Panc1 (cell line): ENCODE measurements around the gene KCNAB1. TPM values are rescaled to one million over a fixed set of nuclear protein-coding genes. Genes with fewer than 3 reads are reported as not detected.
"Not testable (repeated sequence)": the region's sequence is repeated elsewhere in the genome, so short reads cannot be mapped to it uniquely, and the experiment has no call there.

ENCODE experiments used
- ATAC-seq: fragments of 200-7000 bp; cut with Tn5 transposase; 2 replicates; pipeline ENCODE4 v1.9.1; 2020; ENCODE audit warnings: mild to moderate bottlenecking, moderate library complexity
- BruUV-seq: library from RNA; stranded (reverse); fragments of 400-500 nt; replicated peaks from 2 replicates; lab custom pipeline; 2021; lab: Mats Ljungman, UMichigan
- CTCF ChIA-PET: fragments of 300-600 bp; sonication (Branson Sonifier 250); formaldehyde crosslinking; loops from one replicate; lab custom pipeline; 2022; ENCODE audit warnings: antibody characterized with exemption; lab: Charles Lee
- POLR2A ChIA-PET: fragments of 300-600 bp; sonication (Branson Sonifier 250); formaldehyde crosslinking; loops from one replicate; lab custom pipeline; 2022; ENCODE audit warnings: antibody characterized with exemption; lab: Charles Lee
- DNase-seq: peaks from one replicate; pipeline ENCODE4 v3.0.0-alpha.2; 2010; ENCODE audit warnings: low read depth, low spot score
- H3K27ac ChIP-seq: 2 replicates; pipeline ENCODE4 v1.5.1; 2011; ENCODE audit warnings: mild to moderate bottlenecking, low read length, inconsistent platforms
- H3K27me3 ChIP-seq: fragments of 200-500 bp; sonication (Bioruptor generic); 2 replicates; pipeline ENCODE4 v1.6.0; 2014; ENCODE audit warnings: low read length, inconsistent platforms; ENCODE audit not compliant: control insufficient read depth, insufficient read depth
- H3K36me3 ChIP-seq: fragments of 200-500 bp; sonication (Bioruptor generic); 2 replicates; pipeline ENCODE4 v1.5.1; 2014; ENCODE audit warnings: inconsistent platforms, mild to moderate bottlenecking, low read length, moderate library complexity; ENCODE audit not compliant: control insufficient read depth, insufficient read depth
- H3K4me1 ChIP-seq: 2 replicates; pipeline ENCODE4 v1.5.1; 2011; ENCODE audit warnings: inconsistent platforms, mild to moderate bottlenecking, low read length, moderate library complexity; ENCODE audit not compliant: control insufficient read depth, insufficient read depth
- H3K4me3 ChIP-seq, 2 experiments: 2 replicates each; pipeline ENCODE4 v1.5.1; 2011 to 2012; ENCODE audit warnings: low read depth in 2 of 2, low read length in 2 of 2, mild to moderate bottlenecking in 2 of 2, inconsistent platforms in 1 of 2, moderate library complexity in 1 of 2
- H3K9me3 ChIP-seq: fragments of 200-500 bp; sonication (Bioruptor generic); 2 replicates; pipeline ENCODE4 v1.5.1; 2014; ENCODE audit warnings: low read depth, mild to moderate bottlenecking, inconsistent platforms, low read length, moderate library complexity; ENCODE audit not compliant: control insufficient read depth, insufficient read depth
- POLR2AphosphoS5 ChIP-seq: IDR thresholded peaks from 2 replicates; pipeline ENCODE4 v1.6.1; 2012; ENCODE audit warnings: mild to moderate bottlenecking, low read depth, low read length, moderate library complexity
- SIN3A ChIP-seq: IDR thresholded peaks from 2 replicates; pipeline ENCODE4 v1.6.1; 2012; ENCODE audit warnings: low read depth, mild to moderate bottlenecking, low read length, moderate library complexity, borderline replicate concordance; ENCODE audit not compliant: insufficient read depth
- TCF7L2 ChIP-seq: IDR thresholded peaks from 2 replicates; pipeline ENCODE4 v1.6.1; 2011; ENCODE audit warnings: mild to moderate bottlenecking, low read depth, low read length, inconsistent platforms
- in situ Hi-C: cut with HindIII; loops from 2 replicates; pipeline ENCODE4 v1.10.0; 2016; ENCODE audit warnings: low sequenced_read_pairs, low pct_unique_long_range_greater_than_20kb
- intact Hi-C: fragments of 100-400 bp; cut with micrococcal nuclease; formaldehyde crosslinking; loops from one replicate; pipeline ENCODE4 v1.10.0; 2022; ENCODE audit not compliant: unreplicated experiment
- total RNA-seq: library from RNA; stranded (reverse); gene quantifications from one replicate; pipeline ENCODE4 v1.2.1, GENCODE V29; 2021; ENCODE audit not compliant: unreplicated experiment
- TF ChIP-seq, protein P1 (sequence below), 2 experiments: IDR thresholded peaks; 2 replicates each; pipeline ENCODE4 v1.6.1; 2011 to 2012; ENCODE audit warnings: low read depth in 2 of 2, control low read depth in 1 of 2, low read length in 1 of 2, mild to moderate bottlenecking in 1 of 2, moderate library complexity in 1 of 2; ENCODE audit not compliant: insufficient read depth in 1 of 2
- TF ChIP-seq, protein P2 (sequence below): fragments of 450-650 bp; IDR thresholded peaks from 2 replicates; pipeline ENCODE4 v1.5.1; 2017; ENCODE audit warnings: mild to moderate bottlenecking

KCNAB1 gene
- total RNA-seq, 1 experiment from 2014 or later = not detected

DNA sequence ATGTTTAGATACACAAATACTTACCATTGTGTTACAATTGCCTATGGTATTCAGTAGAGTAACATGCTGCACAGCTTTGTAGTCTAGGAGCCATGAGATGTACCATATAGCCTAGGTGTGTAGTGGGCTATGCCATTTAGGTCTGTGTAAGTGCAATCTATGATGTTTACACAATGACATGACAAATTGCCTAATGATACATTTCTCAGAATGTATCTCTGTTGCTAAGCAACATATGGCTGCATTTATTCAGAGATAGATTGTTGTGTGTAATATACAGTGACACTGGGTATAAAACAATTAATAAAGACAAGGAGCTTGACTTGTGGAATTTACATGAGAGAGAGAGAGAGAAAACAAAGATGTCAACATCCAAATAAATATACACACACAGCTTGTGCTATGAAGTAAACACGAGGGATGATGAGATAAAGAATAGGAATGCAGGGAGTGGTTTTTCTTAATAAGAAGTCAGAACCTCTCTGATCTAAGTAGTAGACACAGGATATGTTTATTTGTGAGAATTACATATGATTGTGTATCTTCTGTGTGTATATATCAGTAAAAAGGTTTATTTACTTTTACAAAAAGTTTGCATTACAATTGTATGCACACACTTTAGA lies 110.0 kb downstream of the KCNAB1 start:
- TF ChIP-seq POLR2AphosphoS5 (no peak), TCF7L2 (no peak), SIN3A (no peak)
- TF ChIP-seq, protein P1, sequence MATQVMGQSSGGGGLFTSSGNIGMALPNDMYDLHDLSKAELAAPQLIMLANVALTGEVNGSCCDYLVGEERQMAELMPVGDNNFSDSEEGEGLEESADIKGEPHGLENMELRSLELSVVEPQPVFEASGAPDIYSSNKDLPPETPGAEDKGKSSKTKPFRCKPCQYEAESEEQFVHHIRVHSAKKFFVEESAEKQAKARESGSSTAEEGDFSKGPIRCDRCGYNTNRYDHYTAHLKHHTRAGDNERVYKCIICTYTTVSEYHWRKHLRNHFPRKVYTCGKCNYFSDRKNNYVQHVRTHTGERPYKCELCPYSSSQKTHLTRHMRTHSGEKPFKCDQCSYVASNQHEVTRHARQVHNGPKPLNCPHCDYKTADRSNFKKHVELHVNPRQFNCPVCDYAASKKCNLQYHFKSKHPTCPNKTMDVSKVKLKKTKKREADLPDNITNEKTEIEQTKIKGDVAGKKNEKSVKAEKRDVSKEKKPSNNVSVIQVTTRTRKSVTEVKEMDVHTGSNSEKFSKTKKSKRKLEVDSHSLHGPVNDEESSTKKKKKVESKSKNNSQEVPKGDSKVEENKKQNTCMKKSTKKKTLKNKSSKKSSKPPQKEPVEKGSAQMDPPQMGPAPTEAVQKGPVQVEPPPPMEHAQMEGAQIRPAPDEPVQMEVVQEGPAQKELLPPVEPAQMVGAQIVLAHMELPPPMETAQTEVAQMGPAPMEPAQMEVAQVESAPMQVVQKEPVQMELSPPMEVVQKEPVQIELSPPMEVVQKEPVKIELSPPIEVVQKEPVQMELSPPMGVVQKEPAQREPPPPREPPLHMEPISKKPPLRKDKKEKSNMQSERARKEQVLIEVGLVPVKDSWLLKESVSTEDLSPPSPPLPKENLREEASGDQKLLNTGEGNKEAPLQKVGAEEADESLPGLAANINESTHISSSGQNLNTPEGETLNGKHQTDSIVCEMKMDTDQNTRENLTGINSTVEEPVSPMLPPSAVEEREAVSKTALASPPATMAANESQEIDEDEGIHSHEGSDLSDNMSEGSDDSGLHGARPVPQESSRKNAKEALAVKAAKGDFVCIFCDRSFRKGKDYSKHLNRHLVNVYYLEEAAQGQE (IDR thresholded peaks at IDR 0.05; ENCODE audit: insufficient read depth in 1 of 2, low read depth in 2 of 2, low read length in 1 of 2) = no peak
- TF ChIP-seq, protein P2, sequence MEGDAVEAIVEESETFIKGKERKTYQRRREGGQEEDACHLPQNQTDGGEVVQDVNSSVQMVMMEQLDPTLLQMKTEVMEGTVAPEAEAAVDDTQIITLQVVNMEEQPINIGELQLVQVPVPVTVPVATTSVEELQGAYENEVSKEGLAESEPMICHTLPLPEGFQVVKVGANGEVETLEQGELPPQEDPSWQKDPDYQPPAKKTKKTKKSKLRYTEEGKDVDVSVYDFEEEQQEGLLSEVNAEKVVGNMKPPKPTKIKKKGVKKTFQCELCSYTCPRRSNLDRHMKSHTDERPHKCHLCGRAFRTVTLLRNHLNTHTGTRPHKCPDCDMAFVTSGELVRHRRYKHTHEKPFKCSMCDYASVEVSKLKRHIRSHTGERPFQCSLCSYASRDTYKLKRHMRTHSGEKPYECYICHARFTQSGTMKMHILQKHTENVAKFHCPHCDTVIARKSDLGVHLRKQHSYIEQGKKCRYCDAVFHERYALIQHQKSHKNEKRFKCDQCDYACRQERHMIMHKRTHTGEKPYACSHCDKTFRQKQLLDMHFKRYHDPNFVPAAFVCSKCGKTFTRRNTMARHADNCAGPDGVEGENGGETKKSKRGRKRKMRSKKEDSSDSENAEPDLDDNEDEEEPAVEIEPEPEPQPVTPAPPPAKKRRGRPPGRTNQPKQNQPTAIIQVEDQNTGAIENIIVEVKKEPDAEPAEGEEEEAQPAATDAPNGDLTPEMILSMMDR = no peak
- Histone ChIP-seq H3K36me3 (no peaks in the 10 kb centered on the region), H3K4me1 (no peaks in the 10 kb centered on the region), H3K27me3 (no peaks in the 10 kb centered on the region), H3K4me3 (no peak overlapping the region), H3K27ac (no peak overlapping the region), H3K9me3 (no peaks in the 10 kb centered on the region)
- POLR2A ChIA-PET = no interaction called here
- ATAC-seq (no peak), DNase-seq (no peak)
- in situ Hi-C loops (no loop called here), intact Hi-C loops (no loop called here)
- CTCF ChIA-PET = no interaction called here
- no TSS peak for BruUV-seq

DNA sequence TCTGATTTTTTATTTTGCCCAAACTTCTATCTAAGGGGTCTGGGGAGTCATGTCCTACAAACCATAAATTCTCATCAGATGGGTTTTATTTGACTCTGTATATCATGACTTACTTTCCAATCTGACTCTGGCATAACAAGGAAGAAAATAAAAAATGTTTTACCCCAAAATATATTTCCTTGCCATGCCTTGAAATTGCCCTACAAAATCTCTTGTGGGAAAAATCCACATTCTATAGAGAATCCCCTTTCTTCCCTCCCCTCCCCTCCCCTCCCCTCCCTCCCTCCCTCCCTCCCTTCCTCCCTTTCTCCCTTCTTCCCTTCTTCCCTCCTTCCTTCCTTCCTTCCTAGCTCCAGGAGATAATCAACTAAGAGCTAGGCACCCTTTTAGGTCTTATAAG lies 110.8 kb downstream of the KCNAB1 start:
- in situ Hi-C loops, CTCF ChIA-PET, H3K27ac ChIP-seq, H3K27me3 ChIP-seq, H3K9me3 ChIP-seq, DNase-seq, ATAC-seq, H3K36me3 ChIP-seq, H3K4me1 ChIP-seq, H3K4me3 ChIP-seq, POLR2A ChIA-PET, intact Hi-C loops, BruUV-seq: not testable (repeated sequence)

DNA sequence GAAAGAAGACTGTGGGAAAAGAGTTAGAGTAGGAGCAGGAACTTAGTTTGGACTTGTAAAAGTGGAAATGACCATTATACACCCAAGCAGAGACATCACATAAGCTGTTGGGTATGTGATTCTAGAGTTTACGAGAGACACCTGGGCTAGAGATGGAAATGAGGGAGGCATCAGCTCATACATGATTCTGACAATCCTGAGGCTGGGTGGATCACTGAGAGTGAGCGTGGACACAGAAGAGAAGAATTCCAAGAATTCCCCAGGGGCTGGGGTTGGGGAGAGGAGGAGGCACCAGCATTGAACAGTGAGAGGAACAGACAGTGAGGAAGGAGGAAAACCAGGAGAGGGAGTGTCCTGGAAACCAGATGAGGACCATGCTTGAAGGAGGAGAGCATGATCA lies 113.5 kb downstream of the KCNAB1 start:
- ChIA-PET POLR2A (no interaction called here), CTCF (no interaction called here)
- no TSS peak for BruUV-seq
- intact Hi-C loops (no loop called here), in situ Hi-C loops (no loop called here)
- ATAC-seq = no peak
- Histone ChIP-seq H3K4me3 (no peak overlapping the region), H3K27ac (no peak overlapping the region), H3K9me3 (no peaks in the 10 kb centered on the region), H3K4me1 (no peaks in the 10 kb centered on the region), H3K36me3 (no peaks in the 10 kb centered on the region), H3K27me3 (no peaks in the 10 kb centered on the region)
- TF ChIP-seq TCF7L2 (no peak), POLR2AphosphoS5 (no peak)
- TF ChIP-seq, protein P1 (IDR thresholded peaks at IDR 0.05; ENCODE audit: insufficient read depth in 1 of 2, low read depth in 2 of 2, low read length in 1 of 2) = no peak
- TF ChIP-seq, protein P2 = no peak
- DNase-seq = no peak
